HG02870 (cell line): ENCODE measurements around the gene UBE2F.
"Not testable (repeated sequence)": the region's sequence is repeated elsewhere in the genome, so short reads cannot be mapped to it uniquely, and the experiment has no call there.

Experiments
- ATAC-seq: cut with Tn5 transposase; IDR thresholded peaks from one replicate; pipeline ENCODE4 v1.9.1; 2021; ENCODE audit warnings: mild to moderate bottlenecking, moderate library complexity; ENCODE audit not compliant: unreplicated experiment

The UBE2F gene

DNA sequence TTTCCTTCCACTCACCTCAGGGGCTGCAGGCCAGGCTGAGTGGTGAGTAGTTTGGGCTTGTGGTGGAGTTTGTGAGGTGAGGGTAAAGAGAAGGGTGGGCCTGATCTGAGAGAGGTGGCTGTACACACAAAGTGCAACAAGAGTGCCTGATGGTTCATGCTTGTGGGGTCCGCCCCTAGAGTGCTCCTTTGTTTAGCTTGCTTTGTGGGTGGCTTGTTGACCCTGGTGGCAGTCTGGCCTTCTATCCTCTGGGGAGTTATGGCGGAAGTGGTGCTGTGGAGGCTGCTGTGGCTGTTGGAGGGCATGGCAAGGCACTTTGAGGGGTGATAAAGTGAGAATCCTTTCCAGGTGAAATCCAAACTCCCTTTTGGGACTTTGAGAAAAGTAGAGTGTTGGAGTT is 10.6 kb downstream of the UBE2F start:
- no peak for ATAC-seq

DNA sequence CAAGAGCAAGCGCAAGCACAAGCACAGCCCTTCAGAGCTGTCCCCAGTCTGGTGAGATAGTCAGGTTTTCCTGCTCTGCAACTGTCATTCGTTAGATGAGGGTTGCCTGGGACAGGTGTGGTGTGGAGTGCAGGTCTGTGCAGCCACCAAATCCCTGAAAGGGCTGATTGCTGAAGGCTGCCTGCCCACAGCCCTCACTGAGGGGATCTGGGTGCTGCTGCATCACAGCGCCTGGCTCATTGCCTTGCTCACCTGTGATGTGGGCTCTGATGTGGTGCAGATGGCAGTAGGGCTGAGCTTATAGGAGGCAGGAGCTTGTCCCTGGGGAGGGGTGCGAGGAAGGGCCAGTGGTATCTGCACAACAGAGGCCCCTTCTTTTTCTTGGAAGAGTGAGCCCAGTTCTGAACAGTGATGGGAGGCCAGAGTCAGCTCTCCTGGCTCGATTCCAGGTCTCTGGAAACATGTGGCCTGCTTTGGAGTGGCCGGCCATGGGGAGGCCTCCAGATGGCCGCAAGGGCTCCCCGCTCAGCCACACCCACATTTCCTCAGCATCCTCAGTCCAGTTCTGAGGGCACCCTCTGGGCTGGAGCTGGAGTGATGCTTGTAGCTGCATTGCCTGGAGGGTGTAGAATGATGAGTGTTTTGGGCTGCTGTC is 11.4 kb downstream of the UBE2F start:
- ATAC-seq = no peak

DNA sequence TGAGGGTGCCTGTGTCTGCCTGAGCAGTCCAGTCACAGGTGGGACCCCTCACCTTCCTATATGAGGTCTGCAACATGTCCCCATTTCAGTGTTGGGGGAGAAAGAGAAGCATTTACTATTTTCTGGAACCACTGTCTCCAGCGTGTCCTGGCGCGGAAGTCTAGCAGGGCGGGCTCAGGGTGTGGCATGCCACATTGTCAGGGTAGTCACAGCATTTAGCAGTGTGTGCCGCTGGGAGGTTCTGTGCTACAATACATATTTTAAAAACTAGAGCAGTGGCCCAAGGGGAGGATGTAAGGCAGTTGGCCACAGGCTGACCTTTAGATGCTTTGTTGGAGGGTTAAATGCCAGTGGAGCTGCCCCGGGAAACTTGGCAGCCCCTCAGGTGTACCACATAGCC is 12.5 kb downstream of the UBE2F start:
- ATAC-seq = no peak

DNA sequence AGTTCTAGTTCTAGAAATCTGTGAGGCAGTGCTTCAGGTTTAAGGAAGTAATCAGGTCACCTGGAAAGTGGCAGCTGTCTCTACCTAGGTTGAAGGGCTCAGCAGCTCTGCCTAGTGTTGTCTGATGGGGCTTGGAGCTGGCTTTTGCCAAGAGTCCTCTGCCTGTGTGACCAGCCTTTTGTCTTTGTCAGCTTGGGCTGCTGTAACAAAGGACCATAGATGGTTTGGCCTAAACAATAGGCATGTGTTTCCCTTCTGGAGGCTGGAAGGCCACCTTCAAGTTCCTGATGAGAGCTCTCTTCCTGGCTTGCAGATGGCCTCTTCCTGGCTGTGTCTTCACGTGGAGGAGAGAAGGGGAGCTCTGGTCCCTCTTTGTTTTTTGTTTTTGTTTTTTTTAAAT is 13.3 kb downstream of the UBE2F start:
- no peak for ATAC-seq

DNA sequence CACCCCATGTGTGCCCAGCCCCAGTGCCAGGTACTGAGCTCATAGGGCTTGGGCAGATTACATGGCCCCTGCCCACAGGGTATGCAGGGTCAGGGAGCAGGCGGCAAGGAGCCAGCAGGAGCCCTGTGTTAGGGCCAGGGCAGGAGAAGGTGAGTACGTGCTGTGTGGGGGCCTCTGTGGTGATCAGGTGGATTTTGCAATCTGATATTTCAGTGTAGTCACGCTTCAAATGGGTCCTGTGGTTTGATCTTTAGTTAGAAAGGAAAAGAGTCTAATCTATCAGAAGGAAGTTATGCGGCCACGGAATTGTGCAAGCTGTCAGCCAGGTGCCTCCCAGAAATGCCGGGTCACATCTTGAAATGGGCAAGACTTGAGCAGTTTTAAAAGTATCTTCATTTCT is 13.9 kb downstream of the UBE2F start:
- ATAC-seq = no peak

DNA sequence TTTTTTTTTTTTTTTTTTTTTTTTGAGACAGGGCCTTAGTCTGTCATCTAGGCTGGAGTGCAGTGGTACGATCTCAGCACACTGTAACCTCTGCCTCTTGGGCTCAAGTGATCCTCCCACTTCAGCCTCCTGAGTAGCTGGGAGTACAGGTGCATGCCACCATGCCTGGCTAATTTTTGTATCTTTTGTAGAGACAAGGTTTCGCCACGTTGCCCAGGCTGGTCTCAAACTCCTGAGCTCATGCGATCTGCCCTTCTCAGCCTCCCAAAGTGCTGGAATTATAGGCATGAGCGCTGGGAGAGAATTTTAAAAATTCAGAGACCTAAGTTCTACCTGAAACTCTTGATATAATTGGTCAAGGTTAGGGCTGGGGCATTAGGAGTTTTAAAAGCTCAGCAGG is 14.8 kb downstream of the UBE2F start:
- not testable (repeated sequence) for ATAC-seq

DNA sequence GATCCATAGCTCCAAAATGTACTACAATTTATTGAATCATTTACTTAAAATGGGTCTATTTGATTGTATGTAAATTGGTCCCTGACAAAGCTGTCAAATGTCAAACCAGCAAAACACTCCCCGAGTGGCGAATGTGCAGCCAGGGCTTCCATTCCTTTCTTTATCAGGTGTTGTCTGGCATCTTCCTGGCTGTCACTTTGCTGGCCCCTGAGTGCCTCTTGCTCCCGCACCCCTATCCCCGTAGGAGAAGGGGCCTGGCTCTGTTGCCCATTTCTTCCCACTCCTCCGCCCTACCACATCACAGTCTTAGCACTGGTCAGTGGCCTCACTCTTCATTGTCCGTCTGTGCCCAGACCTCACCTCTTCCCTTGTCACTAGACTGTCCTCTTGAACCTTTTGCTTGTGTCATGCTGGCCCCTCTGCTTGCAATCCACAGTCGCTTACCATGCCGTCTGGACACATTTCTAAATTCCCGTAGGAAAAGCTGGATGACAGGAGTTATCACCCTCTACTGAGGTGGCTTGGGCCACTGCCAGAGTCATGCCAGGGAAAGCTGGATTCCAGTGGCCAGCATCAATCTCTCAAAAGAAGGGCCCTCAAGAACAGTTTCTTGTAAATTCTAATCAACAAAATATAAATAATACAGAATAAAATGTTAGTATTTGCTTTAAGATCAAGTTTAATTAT is 15.4 kb downstream of the UBE2F start:
- no peak for ATAC-seq

DNA sequence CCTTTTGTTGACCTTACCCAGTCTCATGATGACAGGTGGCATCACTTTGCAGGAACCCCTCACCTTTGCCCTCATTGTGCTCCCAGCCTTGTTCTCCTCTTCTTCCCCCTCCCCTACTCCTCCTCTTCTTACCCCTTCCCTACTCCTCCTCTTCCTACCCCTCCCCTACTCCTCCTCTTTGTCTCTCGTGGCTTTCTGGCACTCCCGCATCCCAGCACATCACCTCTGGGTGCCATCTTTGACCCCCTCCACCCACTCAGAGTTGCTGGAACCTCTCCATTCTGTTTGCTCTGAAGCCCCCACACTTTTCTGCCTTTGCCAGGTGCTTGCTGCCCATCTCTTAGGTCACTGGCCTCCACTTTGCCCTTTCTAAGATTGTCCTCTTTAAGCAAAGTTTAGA is 17.1 kb downstream of the UBE2F start:
- no peak for ATAC-seq

DNA sequence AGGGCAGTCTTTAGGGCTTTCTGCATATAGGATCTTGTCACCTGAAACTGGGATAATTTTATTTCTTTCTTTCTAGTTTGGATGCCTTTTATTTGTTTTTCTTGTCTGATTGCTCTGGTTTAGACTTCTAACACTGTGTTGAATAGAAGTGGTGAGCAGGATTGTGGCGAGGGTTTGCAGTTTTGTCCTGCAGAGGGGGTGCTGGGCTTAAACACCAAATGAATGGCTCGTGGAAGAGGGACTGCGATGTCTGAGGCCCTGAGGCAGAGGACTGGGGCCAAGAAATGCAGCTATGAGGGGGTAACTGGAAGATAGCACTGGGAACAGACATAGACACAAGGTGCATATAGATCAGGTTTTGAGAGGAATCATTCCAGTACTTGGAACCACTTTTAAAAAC is 20.5 kb downstream of the UBE2F start:
- no peak for ATAC-seq

DNA sequence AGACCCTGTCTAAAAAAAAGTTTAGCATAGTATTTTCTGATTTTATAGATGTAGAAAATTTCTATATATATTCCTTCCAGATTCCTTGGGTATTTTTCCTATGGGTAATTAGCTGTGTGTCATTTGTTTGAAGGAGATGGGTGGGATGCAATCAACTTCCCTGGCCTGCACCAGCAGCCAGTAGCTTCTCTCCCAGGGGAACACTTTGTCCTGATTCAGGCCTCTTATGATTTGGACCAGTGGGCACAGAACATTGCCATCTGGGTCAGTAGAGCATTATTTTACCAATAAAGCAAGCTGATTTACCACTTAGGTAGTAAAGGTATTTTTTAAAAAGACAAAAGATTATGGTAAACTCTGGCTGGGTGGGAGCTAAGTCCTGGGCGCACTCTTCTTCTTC is 26.9 kb downstream of the UBE2F start:
- no peak for ATAC-seq

DNA sequence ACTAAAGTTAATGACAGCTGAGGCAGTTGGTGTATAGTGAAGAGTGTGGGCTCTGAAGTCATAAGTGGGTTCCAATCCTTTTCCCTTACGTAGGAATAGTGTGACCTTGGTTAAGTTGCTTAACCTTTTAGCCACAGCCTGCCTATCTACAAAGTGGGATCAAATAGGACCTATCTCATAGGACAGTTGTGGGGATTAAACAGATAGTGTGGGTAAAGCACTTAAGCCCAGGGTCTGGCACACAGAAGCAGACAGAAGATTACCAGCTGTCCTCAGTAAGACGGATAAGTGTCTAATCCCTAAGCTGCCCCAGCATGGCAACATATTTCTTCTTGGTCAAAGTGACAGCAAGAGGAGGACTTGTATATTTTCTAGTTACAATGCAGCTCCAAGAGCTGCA is 28.2 kb downstream of the UBE2F start:
- ATAC-seq = no peak

DNA sequence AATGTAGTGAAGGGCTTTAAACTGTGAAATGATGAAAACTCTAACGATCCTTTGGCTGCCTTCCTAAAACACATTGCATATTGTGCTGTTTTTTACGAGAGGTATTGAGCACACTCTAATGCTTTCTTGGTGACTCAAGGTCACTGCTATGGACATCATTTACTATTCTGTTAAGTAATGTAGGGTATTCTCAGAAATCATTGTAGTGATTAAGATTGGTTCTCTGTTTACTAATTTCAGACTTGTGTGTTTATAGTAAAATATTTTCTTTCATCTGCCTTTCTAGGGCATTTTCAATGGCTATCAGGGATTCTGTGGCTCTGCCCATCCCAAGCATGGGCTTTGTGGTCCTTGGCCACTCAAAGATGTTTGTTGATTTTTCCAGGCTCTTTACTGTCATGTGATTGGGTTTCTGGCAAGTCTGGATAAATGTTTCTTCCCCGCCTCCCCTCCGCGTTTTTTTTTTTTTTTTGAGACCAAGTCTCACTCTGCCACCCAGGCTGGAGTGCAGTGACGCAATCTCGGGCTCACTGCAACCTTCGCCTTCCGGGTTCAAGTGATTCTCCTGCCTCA is 29.3 kb downstream of the UBE2F start:
- no peak for ATAC-seq

DNA sequence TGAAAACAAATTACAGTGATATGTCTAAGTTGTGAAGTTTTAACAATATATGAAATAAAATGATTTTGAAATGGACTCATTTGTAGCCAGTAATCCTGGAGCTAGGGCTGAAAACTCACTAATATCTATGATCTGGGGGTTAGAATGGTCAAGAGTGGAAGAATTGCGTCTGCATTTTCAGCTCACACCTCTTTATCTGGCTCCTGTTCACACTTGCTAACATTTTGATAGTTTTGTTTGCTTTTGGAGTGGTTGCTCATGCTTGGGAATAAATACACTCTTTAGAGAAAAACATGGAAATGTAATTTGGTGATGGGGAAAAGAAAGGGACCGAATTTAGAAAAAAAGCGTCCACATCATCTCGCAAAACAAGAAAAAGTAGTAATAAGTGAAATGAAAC is 30.7 kb downstream of the UBE2F start:
- ATAC-seq = no peak

DNA sequence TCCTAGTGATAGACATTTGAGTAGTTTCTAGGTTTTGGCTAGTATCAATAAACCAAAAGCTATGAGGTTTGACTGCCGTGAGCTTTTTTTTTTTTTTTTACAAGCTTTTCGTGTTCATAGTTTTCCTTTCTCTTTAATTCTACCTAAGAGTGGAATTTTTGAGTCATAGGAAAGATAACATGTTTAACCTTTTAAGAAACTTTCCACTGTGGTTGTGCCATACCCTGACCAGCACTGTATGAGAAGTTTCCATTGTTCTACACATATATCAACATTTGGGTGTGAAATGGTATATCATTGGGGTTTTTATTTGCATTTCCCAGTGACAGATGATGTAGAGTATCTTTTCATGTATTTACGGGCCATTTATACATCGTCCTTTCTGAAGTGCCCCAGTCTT is 31.7 kb downstream of the UBE2F start:
- ATAC-seq = peak; percentile 84

DNA sequence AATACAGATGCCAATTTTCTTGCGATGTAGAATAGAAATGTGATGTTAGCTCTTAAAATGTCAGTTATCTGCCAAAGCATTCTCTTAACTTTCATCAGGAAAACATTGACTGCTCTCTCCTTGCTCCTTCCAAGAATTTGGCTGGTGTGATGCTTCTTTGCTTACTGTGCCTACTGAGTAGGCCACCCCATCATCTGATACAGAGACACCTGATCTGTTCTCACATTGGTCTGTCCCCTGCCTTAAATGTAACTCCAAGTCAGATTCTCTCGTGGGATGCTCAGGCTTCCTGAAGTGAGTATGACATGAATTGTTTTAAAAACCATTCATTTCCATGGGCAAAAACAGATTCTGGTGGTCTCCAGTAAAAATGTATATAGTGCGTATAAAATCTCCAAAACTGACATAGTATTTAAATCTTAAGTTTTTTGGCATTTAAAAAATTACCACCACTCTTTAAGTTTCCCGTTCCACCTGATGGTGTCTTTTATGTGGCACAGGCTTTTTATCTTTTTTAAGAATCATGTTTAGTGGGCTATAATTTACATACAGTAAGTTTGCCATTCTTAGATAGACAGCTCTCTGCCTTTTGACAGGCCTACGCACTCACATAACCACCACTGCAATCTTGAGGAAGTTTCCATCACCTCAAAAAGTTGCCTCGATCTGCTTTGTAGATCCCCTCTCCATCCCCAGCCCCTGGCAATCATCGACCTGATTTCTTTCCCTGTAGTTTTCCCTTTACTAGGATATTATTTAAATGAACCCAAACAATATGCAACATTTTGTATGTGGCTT is 36.6 kb downstream of the UBE2F start:
- ATAC-seq = no peak

DNA sequence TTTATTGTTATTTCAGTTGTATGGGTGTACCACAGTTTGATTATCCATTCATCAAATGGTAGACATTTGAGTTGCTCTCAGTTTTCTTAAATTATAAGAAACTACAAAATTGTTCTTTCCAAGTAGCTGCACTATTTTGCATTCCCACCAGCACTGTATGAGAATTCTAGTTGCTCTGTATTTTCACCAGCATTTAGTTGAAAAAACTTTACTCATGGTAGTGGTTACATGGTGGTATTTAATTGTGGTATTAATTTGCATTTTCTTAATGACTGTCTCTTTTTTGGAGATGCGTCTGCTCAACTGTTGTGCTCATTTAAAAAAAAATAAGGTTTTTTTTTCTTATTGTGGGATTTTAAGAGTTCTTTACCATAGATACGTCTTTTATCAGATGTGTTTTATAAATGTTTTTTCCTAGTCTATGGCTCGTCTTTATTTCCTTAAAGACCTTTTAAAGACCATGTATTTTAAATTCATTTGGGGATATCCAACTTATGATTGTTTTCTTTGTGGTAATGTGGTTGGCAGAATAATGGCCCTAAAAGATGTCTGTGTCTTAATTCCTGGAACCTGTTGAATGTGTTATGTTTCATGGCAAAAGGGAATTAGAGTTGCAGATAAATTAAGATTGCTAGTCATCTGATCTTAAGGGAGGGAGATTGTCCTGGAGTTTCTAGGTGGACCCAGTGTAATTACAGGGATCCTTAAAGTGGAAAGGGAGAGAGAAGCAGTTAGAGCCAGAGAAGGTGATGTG is 37.4 kb downstream of the UBE2F start:
- no peak for ATAC-seq

DNA sequence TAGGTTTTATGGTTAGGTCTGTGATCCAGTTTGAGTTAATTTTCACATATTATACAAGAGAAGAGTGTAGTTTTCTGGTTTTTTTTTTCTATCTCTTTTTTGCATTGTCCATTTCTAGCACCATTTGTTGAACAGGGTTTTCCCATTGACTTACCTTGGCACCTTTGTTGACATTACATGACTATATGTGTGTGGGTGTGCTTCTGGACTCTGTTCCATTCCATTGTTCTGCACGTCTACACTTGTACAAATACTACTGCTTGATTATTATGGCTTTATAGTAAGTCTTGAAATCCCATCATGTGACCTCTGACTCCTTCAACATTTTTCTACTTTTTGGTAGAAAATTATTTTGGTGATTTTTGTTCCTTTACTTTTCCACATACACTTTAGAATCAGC is 38.7 kb downstream of the UBE2F start:
- ATAC-seq = no peak

DNA sequence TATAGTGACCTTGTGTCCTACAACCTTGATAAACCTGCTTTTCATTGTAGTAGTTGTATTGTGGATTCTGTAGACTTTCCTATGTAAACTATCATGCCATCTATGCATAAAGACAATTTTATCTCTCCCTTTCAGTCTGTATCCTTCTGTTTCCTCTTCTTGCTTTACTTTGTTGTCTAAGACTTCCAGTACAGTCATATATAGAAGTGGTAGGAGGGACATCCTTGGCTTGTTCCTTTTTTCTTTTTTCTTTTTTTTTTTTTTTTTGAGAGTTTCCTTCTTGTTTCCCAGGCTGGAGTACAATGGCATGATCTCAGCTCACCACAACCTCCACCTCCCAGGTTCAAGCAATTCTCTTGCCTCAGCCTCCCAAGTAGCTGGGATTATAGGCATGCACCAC is 39.7 kb downstream of the UBE2F start:
- no peak for ATAC-seq

DNA sequence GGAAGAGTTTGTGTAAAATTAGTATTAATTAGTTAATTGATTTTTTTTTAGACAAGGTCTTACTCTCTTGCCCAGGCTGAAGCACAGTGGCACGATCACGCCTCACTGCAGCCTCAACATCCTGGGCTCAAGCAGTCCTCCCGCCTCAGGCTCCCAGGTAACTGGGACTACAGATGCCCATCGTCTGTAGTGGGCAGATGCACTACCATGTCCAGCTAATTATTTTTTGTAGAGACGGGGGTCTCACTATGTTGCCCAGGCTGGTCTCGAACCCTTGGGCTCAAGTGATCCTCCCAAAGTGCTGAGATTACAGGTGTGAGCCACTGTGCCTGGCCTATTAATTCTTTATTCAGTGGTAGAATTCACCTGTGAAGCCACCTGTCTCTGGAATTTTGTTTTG is 41.1 kb downstream of the UBE2F start:
- ATAC-seq = no peak

DNA sequence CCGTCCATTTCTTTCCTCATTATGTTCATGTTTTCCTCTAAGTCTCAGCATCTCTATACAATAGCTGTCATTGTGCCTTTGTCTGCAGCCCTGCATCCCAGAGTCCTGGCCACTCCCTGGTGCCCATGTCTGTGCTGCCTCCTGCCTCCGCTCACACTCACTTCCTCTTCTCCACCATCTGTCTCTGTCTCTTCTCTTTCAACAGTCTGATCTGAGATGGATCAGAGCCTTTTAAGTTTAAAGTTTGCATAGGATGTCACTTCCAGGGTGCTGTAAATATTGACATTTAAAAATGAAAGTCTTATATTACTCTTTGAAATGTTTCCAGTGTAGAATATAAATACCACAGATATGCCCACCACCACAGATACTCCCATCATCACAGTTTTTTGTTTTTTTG is 42.7 kb downstream of the UBE2F start:
- ATAC-seq = no peak

DNA sequence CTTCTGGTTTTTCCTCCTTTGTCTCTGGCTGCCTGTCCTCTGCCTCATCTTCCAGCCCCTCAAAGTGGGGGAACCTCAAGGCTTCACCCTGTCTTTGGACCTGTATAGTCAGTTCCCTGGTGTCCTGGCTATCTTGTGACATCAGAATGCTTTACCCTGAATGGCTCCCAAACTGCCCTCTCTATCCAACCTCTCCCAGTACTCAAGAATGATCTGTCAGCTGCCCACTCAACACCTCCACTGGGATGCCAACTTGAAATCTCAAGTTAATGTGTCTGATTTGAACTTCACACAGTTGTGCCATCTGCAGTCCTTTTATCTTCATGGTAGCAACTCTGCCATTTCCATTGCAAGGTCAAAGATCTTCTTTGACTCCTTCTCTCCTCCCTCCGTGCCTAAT is 43.8 kb downstream of the UBE2F start:
- no peak for ATAC-seq
